ENCODE results near the gene CASR.
"Not testable (repeated sequence)": the region's sequence is repeated elsewhere in the genome, so short reads cannot be mapped to it uniquely, and the experiment has no call there.

Gene CASR, protein sequence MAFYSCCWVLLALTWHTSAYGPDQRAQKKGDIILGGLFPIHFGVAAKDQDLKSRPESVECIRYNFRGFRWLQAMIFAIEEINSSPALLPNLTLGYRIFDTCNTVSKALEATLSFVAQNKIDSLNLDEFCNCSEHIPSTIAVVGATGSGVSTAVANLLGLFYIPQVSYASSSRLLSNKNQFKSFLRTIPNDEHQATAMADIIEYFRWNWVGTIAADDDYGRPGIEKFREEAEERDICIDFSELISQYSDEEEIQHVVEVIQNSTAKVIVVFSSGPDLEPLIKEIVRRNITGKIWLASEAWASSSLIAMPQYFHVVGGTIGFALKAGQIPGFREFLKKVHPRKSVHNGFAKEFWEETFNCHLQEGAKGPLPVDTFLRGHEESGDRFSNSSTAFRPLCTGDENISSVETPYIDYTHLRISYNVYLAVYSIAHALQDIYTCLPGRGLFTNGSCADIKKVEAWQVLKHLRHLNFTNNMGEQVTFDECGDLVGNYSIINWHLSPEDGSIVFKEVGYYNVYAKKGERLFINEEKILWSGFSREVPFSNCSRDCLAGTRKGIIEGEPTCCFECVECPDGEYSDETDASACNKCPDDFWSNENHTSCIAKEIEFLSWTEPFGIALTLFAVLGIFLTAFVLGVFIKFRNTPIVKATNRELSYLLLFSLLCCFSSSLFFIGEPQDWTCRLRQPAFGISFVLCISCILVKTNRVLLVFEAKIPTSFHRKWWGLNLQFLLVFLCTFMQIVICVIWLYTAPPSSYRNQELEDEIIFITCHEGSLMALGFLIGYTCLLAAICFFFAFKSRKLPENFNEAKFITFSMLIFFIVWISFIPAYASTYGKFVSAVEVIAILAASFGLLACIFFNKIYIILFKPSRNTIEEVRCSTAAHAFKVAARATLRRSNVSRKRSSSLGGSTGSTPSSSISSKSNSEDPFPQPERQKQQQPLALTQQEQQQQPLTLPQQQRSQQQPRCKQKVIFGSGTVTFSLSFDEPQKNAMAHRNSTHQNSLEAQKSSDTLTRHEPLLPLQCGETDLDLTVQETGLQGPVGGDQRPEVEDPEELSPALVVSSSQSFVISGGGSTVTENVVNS

DNA sequence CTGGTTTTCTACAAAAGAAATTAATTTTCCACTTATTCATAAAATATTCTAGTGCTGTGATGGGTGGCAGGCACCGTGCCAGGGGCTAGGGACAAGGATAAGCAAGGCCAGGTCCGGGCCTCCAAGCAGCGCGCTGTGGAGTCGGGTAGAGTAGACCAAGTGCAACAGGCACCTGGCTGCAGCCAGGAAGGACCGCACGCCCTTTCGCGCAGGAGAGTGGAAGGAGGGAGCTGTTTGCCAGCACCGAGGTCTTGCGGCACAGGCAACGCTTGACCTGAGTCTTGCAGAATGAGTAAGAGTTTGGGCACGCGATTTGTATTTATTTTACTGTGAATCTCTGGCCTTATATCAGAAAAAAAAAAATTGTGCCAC is at the start of gene CASR:
Gene CASR, plus strand, starts transcription at position 148 of the 372 bp plus-strand sequence. CDS start 70,522 bp downstream, outside the sequence.
- DNase-seq = no peak

DNA sequence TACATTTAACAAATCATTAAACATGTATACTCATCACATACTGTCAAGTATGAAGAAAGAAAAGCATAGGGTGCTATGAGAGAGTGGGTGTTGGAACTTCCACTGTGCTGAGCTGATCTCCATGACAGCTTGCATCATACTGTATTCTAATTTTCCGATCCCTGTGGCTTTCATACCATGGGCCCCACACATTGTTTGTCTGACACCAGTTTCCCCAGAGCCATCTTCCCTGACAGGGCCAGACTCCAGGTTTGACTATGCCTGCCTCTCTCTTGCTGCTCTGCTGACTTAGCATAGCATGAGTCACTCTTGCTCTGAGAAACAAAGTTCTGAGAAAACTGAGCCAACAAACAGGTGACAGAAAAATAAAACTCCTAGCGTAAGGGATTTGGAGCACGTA is 37.0 kb upstream of the CASR start:
- no peak for DNase-seq

- DNase-seq = no peak
Measured at GRCh38 chr3:122148941-122149627, 34.4 kb upstream of the CASR start.

- no peak for DNase-seq
Measured at GRCh38 chr3:122151480-122151879, 32.0 kb upstream of the CASR start.

DNA sequence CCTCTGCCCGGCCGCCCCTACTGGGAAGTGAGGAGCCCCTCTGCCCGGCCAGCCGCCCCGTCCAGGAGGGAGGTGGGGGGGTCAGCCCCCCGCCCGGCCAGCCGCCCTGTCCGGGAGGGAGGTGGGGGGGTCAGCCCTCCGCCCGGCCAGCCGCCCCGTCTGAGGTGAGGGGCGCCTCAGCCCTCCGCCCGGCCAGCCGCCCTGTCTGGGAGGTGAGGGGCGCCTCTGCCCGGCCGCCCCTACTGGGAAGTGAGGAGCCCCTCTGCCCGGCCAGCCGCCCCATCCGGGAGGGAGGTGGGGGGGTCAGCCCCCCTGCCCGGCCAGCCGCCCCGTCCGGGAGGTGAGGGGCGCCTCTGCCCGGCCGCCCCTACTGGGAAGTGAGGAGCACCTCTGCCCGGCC is 18.5 kb upstream of the CASR start:
- not testable (repeated sequence) for DNase-seq

- no peak for DNase-seq
Measured at GRCh38 chr3:122167630-122168029, 15.8 kb upstream of the CASR start.

- DNase-seq = no peak
Measured at GRCh38 chr3:122168044-122168443, 15.4 kb upstream of the CASR start.

DNA sequence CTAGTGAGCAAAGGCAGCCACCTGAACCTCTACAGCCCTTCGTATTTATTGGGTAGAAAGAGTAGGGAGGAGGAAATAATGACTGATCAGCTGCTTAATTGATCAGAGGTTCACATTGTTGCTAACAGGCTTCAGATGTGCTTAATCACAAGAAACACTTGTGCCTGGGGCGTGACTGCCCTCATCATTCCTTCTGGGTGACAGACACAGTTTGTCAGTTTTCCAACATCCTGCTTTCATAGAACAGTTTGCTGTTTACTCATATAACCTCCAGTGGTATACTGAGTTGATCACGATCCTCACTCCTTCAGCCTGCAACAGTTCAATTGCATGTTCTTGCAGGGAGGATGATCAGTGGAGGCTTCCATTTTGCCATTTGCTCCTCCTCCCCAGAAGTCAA is 13.6 kb upstream of the CASR start:
- DNase-seq = no peak

- DNase-seq = not testable (repeated sequence)
Measured at GRCh38 chr3:122171361-122171760, 12.1 kb upstream of the CASR start.

DNA sequence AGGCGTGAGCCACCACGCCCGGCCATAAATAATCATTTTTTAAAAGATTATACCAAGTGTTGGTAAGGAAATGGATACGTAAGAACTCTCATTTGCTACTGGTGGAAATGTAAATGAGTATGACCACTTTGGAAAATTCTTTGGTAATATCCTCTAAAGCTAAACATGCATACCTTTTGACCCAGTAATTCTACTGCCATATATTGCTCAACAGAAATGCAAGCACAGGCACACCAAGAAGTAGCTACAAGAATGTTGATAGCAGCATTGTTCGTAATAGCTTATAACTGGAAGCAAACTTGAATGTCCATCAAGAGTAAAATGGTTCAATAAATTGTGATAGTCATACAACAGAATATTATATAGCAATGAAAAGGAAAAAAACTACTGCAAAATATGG is 4.8 kb upstream of the CASR start:
- DNase-seq = no peak

GRCh38 chr3:122183893-122184590 is 574 bp downstream of the CASR start:
- DNase-seq = no peak

DNA sequence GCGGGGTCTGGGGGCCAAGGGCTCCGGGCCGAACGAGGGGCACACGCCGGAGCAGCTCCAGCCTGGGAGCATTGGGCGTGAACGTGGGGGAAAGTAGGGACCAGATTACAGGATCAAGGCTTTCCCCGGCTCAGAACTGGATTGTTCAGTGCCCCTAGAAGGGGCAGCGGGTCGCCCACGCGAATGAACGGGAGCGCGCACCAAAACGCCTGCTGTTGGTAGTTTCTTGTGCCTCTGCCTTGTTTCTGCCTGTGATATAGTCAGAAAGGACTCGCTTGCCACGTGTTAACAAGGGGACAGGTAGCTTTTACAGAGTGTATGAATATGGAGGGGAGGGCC is 1.1 kb downstream of the CASR start:
- no peak for DNase-seq

GRCh38 chr3:122186372-122186771 is 2.9 kb downstream of the CASR start:
- peak; percentile 18 to 72 for DNase-seq

DNA sequence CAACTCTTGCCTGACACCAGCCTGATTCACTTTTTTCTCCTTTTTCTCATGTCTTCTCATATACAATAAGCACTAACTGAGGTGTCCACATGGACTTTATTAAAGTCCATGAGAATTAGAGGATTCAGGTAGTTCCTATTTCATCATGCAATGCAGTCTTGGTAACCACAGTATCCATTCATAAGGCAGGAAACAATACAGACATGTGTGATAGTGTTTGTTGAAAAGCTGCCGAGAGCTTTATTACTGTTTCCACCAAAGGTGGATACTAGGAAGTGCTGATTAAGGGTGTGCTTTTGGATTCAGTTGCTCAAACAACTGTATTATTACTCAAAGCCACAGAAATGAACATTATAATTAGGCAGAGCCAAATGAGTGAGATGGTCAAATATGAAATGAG is 5.3 kb downstream of the CASR start:
- peak in 1 of 2 experiments; percentile 52 for DNase-seq

GRCh38 chr3:122189357-122189756 is 5.9 kb downstream of the CASR start:
- DNase-seq = no peak

GRCh38 chr3:122190525-122190924 is 7.1 kb downstream of the CASR start:
- no peak for DNase-seq

DNA sequence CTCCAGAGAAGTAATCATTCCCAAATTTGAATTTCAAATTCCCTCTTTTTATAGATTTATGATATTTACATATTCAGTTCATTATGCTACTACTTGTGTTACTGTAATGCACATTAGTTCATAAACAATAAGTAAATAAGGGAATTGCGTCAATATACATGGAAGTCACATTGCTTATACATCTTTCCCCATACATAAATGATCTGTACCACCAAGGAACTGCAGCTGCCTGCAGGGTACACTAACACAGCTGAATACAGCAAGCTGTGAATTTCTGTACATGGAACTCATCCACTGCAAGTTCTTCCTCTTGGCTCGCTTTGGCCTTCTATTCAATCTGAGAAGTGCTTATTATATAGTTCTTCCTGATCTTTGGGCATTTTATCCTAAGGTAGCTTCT is 15.5 kb downstream of the CASR start:
- no peak for DNase-seq

DNA sequence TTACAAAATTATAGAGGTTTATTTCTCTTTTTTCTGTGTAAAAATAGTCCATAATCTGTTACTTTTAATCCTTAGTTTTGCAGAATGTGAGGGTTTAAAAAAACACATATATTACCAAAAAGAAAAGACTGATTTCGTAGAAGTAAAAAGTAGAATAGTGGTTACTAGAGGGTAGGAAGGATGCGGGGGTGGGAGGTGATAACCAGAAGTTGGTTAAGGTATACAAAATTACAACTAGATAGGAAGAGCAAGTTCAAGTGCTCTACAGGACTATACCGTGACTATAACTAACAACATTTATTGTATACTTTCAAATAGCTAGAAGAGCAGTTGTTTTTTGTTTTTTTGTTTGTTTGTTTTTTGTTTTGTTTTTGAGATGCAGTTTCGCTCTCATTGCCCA is 16.1 kb downstream of the CASR start:
- DNase-seq = no peak

DNA sequence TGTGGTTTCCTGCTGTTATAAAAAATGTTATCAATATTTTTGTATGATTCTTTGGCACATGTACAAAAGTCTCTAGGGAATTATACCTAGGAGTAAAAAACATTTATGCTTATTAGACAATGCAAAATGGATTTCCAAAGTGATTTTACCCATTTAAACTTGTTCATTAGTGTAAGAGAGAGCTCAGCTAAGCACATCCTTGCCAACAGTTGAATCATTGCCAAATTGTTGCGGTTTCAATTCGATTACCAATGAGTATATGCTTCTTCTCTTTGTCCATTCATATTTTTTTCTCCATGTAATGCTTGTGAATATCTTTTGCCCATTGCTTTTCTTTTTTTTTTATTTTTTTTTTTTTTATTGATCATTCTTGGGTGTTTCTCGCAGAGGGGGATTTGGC is 17.2 kb downstream of the CASR start:
- peak in 1 of 2 experiments; percentile 39 for DNase-seq

DNA sequence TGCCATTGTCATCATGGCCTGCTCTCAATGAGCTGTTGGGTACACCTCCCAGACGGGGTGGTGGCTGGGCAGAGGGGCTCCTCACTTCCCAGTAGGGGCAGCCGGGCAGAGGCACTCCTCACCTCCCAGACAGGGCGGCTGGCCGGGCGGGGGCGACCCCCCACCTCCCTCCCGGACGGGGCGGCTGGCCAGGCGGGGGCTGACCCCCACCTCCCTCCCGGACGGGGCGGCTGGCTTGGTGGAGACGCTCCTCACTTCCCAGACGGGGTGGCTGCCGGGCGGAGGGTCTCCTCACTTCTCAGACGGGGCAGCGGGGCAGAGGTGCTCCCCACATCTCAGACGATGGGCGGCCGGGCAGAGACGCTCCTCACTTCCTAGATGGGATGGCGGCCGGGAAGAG is 18.0 kb downstream of the CASR start:
- not testable (repeated sequence) for DNase-seq

DNA sequence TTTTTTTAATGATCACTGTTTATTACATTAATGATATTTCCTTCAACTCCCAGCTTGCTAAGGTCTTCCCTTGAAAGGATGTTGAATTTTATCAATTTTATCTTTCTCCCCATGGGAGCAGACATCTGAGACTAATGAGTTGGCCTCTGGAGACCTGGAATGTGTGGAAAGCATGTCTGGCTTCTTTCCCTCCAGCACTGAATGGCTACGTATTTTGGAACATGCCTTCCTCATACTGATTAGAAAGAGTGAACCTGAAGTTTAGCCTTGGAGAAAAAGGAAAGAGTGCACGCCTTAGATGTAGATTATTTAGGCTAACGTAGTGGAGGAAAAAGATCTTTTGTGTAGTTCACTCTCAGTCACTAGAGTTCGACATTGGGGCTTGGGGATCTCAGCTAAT is 25.1 kb downstream of the CASR start:
- no peak for DNase-seq

DNA sequence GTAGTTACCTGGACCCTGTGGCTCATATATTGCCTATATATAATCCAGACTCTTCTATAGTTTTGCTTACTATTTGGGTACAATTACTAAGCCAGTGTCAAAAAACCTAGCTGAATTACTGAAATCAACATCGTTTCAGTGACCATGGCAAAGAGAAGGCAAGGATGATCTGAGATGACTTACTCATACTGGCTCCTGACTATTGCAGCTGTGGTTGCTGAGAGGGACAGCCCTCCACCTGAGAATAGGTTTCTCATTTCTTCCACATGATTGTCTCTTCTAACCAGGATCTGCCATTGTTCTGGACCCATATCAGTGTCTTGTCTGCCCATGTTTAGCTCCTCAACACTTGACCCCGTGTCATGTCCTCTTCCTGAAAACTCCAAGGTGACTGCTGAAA is 30.2 kb downstream of the CASR start:
- no peak for DNase-seq

GRCh38 chr3:122214711-122215110 is 31.2 kb downstream of the CASR start:
- no peak for DNase-seq
